Hepatocyte (in vitro differentiated cells): ENCODE data around the gene UBE2J2. TPM values are rescaled to one million over a fixed set of nuclear protein-coding genes. Genes with fewer than 3 reads are reported as not detected.

ENCODE experiments used
- DNase-seq: peaks from one replicate; pipeline ENCODE4 v3.0.0-alpha.2; 2016; ENCODE audit warnings: low spot score
- H2AFZ ChIP-seq: fragments of 200-600 bp; sonication (generic); 2 replicates; pipeline ENCODE4 v1.6.0; 2016; ENCODE audit warnings: antibody characterized with exemption, mild to moderate bottlenecking
- H3K27ac ChIP-seq: fragments of 200-600 bp; sonication (generic); 2 replicates; pipeline ENCODE4 v1.5.1; 2016; ENCODE audit warnings: mild to moderate bottlenecking
- H3K27me3 ChIP-seq: fragments of 200-600 bp; sonication (generic); 2 replicates; pipeline ENCODE4 v1.6.1; 2016
- H3K36me3 ChIP-seq: fragments of 200-600 bp; sonication (generic); replicated peaks from 2 replicates; pipeline ENCODE4 v1.5.1; 2016; ENCODE audit warnings: low read depth; ENCODE audit not compliant: insufficient read depth
- H3K4me1 ChIP-seq: fragments of 200-600 bp; sonication (generic); 2 replicates; pipeline ENCODE4 v1.5.1; 2016; ENCODE audit warnings: mild to moderate bottlenecking, moderate library complexity; ENCODE audit not compliant: insufficient read depth
- H3K4me2 ChIP-seq: fragments of 200-600 bp; sonication (generic); 2 replicates; pipeline ENCODE4 v1.6.0; 2016
- H3K4me3 ChIP-seq: fragments of 200-600 bp; sonication (generic); 2 replicates; pipeline ENCODE4 v1.5.1; 2016; ENCODE audit warnings: mild to moderate bottlenecking
- H3K79me2 ChIP-seq: fragments of 200-600 bp; sonication (generic); 2 replicates; pipeline ENCODE4 v1.6.0; 2017; ENCODE audit warnings: mild to moderate bottlenecking
- H3K9me2 ChIP-seq: fragments of 200-600 bp; sonication (generic); replicated peaks from 2 replicates; pipeline ENCODE4 v1.6.0; 2017; ENCODE audit warnings: mild to moderate bottlenecking; ENCODE audit not compliant: insufficient read depth
- H3K9me3 ChIP-seq: fragments of 200-600 bp; sonication (generic); 2 replicates; pipeline ENCODE4 v1.5.1; 2016; ENCODE audit warnings: low read depth, mild to moderate bottlenecking
- H4K20me1 ChIP-seq: fragments of 200-600 bp; sonication (generic); 2 replicates; pipeline ENCODE4 v1.6.0; 2016; ENCODE audit warnings: mild to moderate bottlenecking; ENCODE audit not compliant: insufficient read depth, poor library complexity, severe bottlenecking
- CTCF ChIP-seq: fragments of 200-600 bp; sonication (generic); IDR thresholded peaks from 2 replicates; pipeline ENCODE4 v1.5.1; 2016; ENCODE audit warnings: antibody characterized with exemption, mild to moderate bottlenecking; ENCODE audit not compliant: poor library complexity
- EZH2 ChIP-seq: fragments of 200-600 bp; sonication (generic); IDR thresholded peaks from 2 replicates; pipeline ENCODE4 v1.6.1; 2016; ENCODE audit warnings: antibody characterized with exemption, mild to moderate bottlenecking, borderline replicate concordance
- EZH2phosphoT487 ChIP-seq: fragments of 200-600 bp; sonication (generic); IDR thresholded peaks from one replicate; pipeline ENCODE4 v1.6.1; 2018; ENCODE audit warnings: antibody characterized with exemption, mild to moderate bottlenecking, low read depth, moderate library complexity; ENCODE audit not compliant: unreplicated experiment, severe bottlenecking
- WGBS: methylation state at CpG from one replicate; pipeline ENCODE4 v1.1.6; 2016; ENCODE audit warnings: low lambda C conversion rate; ENCODE audit errors: missing lambda C conversion rate; 5-methylcytosine and 5-hydroxymethylcytosine counted together
- polyA plus RNA-seq: library from polyadenylated mRNA; unstranded; fragments of >200 nt; fragmentation: Nextera tagmentation; extraction: Ambion mirVana; gene quantifications from 2 replicates; pipeline ENCODE4 v1.2.1, GENCODE V29; 2016
- total RNA-seq: library from RNA; depleted of rRNA; stranded (reverse); fragments of >200 nt; gene quantifications from 2 replicates; pipeline ENCODE4 v1.2.3, GENCODE V29; 2014

Gene UBE2J2
- total and polyA plus RNA-seq, 2 experiments from 2014 or later, result 31.7 to 66.7 TPM

DNA sequence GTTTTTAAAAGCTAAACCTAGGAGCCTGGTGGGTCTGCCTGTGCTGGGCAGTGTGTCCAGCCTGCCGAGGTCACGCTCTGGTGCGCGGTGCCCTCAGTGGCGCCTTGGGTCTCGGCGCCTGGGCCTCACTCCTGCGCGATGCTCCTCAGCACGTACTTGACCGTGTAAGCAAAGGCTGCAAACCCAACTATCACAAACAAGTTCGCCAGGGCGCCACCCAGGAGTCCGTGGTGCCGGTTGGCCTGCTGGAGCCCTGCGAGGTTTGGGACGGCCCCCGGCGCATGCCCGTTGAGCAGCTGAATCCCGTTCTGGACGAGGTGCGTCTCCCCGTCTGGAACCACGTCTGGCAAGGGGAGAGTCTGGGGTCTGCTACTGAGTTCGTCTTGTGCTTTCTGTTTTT is 18.6 kb downstream of the UBE2J2 start:
- 96% methylated on average over 26 of the region's 26 CpGs for WGBS
- TF ChIP-seq EZH2phosphoT487, result no peak
- no peak for TF ChIP-seq CTCF
- no peak for TF ChIP-seq EZH2
- H3K36me3 ChIP-seq, result no peaks in the 10 kb centered on the region
- H3K27ac ChIP-seq, result no peak overlapping the region
- no peak overlapping the region for H3K4me3 ChIP-seq
- H3K9me3 ChIP-seq, result no peaks in the 10 kb centered on the region
- DNase-seq, result no peak
- no peak overlapping the region for H2AFZ ChIP-seq
- H3K4me2 ChIP-seq, result no peak overlapping the region
- no peaks in the 10 kb centered on the region for H3K4me1 ChIP-seq
- no peaks in the 10 kb centered on the region for H3K9me2 ChIP-seq
- no peaks in the 10 kb centered on the region for H3K27me3 ChIP-seq
- H3K79me2 ChIP-seq, result peaks cover 2% of the 10 kb centered on the region
- H4K20me1 ChIP-seq, result no peaks in the 10 kb centered on the region

DNA sequence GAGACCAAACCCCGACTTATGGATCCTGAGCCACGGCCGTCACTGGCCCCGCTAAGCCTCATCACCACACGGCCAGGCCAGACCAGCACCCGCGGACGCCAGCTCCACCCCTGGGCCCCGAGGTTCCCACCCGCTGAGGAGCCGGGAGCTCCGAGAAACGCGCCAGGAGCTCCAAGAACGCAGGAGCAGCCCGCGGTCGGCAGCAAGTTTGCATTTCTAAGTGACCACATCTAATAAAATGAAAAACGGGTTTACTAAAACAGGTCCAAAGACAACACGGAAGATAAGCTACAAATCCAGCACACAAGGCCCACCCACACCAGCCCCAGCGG is 19.0 kb downstream of the UBE2J2 start:
- no peak overlapping the region for H2AFZ ChIP-seq
- no peak for TF ChIP-seq EZH2phosphoT487
- no peak for TF ChIP-seq CTCF
- no peak for TF ChIP-seq EZH2
- no peak overlapping the region for H3K4me3 ChIP-seq
- peaks cover 2% of the 10 kb centered on the region for H3K79me2 ChIP-seq
- H4K20me1 ChIP-seq, result no peaks in the 10 kb centered on the region
- no peaks in the 10 kb centered on the region for H3K27me3 ChIP-seq
- H3K4me1 ChIP-seq, result no peaks in the 10 kb centered on the region
- no peak for DNase-seq
- no peaks in the 10 kb centered on the region for H3K36me3 ChIP-seq
- H3K4me2 ChIP-seq, result no peak overlapping the region
- H3K27ac ChIP-seq, result no peak overlapping the region
- no peaks in the 10 kb centered on the region for H3K9me3 ChIP-seq
- 88% methylated on average over 21 of the region's 21 CpGs for WGBS
- no peaks in the 10 kb centered on the region for H3K9me2 ChIP-seq

- Histone ChIP-seq H3K4me2 (no peak overlapping the region), H3K27me3 (no peaks in the 10 kb centered on the region), H3K36me3 (no peaks in the 10 kb centered on the region), H3K79me2 (peaks cover under 1% of the 10 kb centered on the region), H2AFZ (no peak overlapping the region), H3K4me1 (no peaks in the 10 kb centered on the region), H3K9me2 (no peaks in the 10 kb centered on the region), H3K27ac (no peak overlapping the region), H3K9me3 (no peaks in the 10 kb centered on the region), H4K20me1 (no peaks in the 10 kb centered on the region), H3K4me3 (no peak overlapping the region)
- TF ChIP-seq EZH2phosphoT487, result no peak
- TF ChIP-seq CTCF, result no peak
- TF ChIP-seq EZH2, result no peak
- DNase-seq, result no peak
- WGBS, result 97% methylated on average over 50 of the region's 50 CpGs
Measured at GRCh38 chr1:1253972-1254666, 19.5 kb downstream of the UBE2J2 start.
